ENCODE data around the gene APP.
"Not testable (repeated sequence)": the region's sequence is repeated elsewhere in the genome, so short reads cannot be mapped to it uniquely, and the experiment has no call there.

APP gene

GRCh38 chr21:25934130-25934529 is 236.4 kb downstream of the APP start:
- H3K4me3 Mint-ChIP-seq: no peak overlapping the region
- H3K9me3 Mint-ChIP-seq: no peaks in the 10 kb centered on the region
- H3K27ac Mint-ChIP-seq: no peak overlapping the region
- no peak for DNase-seq
- H3K36me3 Mint-ChIP-seq: no peaks in the 10 kb centered on the region
- CTCF ChIA-PET: no interaction called here
- no peaks in the 10 kb centered on the region for H3K27me3 Mint-ChIP-seq
- peaks cover 9% of the 10 kb centered on the region for H3K4me1 Mint-ChIP-seq

- Mint-ChIP-seq H3K27ac (no peak overlapping the region), H3K36me3 (no peaks in the 10 kb centered on the region), H3K27me3 (no peaks in the 10 kb centered on the region), H3K4me3 (no peak overlapping the region), H3K4me1 (peaks cover 9% of the 10 kb centered on the region), H3K9me3 (no peaks in the 10 kb centered on the region)
- CTCF ChIA-PET: no interaction called here
- DNase-seq: no peak
Measured at GRCh38 chr21:25931765-25932164, 238.8 kb downstream of the APP start.

GRCh38 chr21:25929856-25930520 is 240.6 kb downstream of the APP start:
- no peaks in the 10 kb centered on the region for H3K27me3 Mint-ChIP-seq
- no peak overlapping the region for H3K27ac Mint-ChIP-seq
- CTCF ChIA-PET: no interaction called here
- DNase-seq: no peak
- no peak overlapping the region for H3K4me3 Mint-ChIP-seq
- H3K4me1 Mint-ChIP-seq: peaks cover 5% of the 10 kb centered on the region
- no peaks in the 10 kb centered on the region for H3K9me3 Mint-ChIP-seq
- H3K36me3 Mint-ChIP-seq: no peaks in the 10 kb centered on the region

- DNase-seq: no peak
- Mint-ChIP-seq H3K4me1 (no peaks in the 10 kb centered on the region), H3K4me3 (no peak overlapping the region), H3K27me3 (no peaks in the 10 kb centered on the region), H3K27ac (no peak overlapping the region), H3K36me3 (no peaks in the 10 kb centered on the region), H3K9me3 (no peaks in the 10 kb centered on the region)
- CTCF ChIA-PET: no interaction called here
Measured at GRCh38 chr21:25927195-25927880, 243.2 kb downstream of the APP start.

- no peak for DNase-seq
- Mint-ChIP-seq H3K36me3 (no peaks in the 10 kb centered on the region), H3K27me3 (no peaks in the 10 kb centered on the region), H3K4me3 (no peak overlapping the region), H3K9me3 (no peaks in the 10 kb centered on the region), H3K27ac (no peak overlapping the region), H3K4me1 (no peaks in the 10 kb centered on the region)
- CTCF ChIA-PET: no interaction called here
Measured at GRCh38 chr21:25925936-25926335, 244.6 kb downstream of the APP start.

- DNase-seq: no peak
- no peak overlapping the region for H3K27ac Mint-ChIP-seq
- H3K4me3 Mint-ChIP-seq: no peak overlapping the region
- H3K9me3 Mint-ChIP-seq: no peaks in the 10 kb centered on the region
- CTCF ChIA-PET: no interaction called here
- no peaks in the 10 kb centered on the region for H3K27me3 Mint-ChIP-seq
- no peaks in the 10 kb centered on the region for H3K36me3 Mint-ChIP-seq
- H3K4me1 Mint-ChIP-seq: no peaks in the 10 kb centered on the region
Measured at GRCh38 chr21:25925064-25925800, 245.3 kb downstream of the APP start.

GRCh38 chr21:25918152-25918551 is 252.4 kb downstream of the APP start:
- CTCF ChIA-PET, DNase-seq, H3K27ac Mint-ChIP-seq, H3K27me3 Mint-ChIP-seq, H3K9me3 Mint-ChIP-seq, H3K4me1 Mint-ChIP-seq, H3K36me3 Mint-ChIP-seq, H3K4me3 Mint-ChIP-seq: not testable (repeated sequence)

GRCh38 chr21:25916226-25916625 is 254.3 kb downstream of the APP start:
- Mint-ChIP-seq H3K36me3 (peaks cover 4% of the 10 kb centered on the region), H3K4me1 (no peaks in the 10 kb centered on the region), H3K27ac (no peak overlapping the region), H3K9me3 (peaks cover 5% of the 10 kb centered on the region), H3K4me3 (no peak overlapping the region), H3K27me3 (no peaks in the 10 kb centered on the region)
- CTCF ChIA-PET: no interaction called here
- DNase-seq: no peak

GRCh38 chr21:25913479-25913878 is 257.1 kb downstream of the APP start:
- H3K36me3 Mint-ChIP-seq: peaks cover 4% of the 10 kb centered on the region
- CTCF ChIA-PET: no interaction called here
- H3K27ac Mint-ChIP-seq: no peak overlapping the region
- no peak for DNase-seq
- no peaks in the 10 kb centered on the region for H3K4me1 Mint-ChIP-seq
- H3K4me3 Mint-ChIP-seq: no peak overlapping the region
- no peaks in the 10 kb centered on the region for H3K27me3 Mint-ChIP-seq
- peaks cover 5% of the 10 kb centered on the region for H3K9me3 Mint-ChIP-seq

GRCh38 chr21:25912402-25912746 is 258.2 kb downstream of the APP start:
- Mint-ChIP-seq H3K4me1 (no peaks in the 10 kb centered on the region), H3K4me3 (no peak overlapping the region), H3K9me3 (no peaks in the 10 kb centered on the region), H3K27ac (no peak overlapping the region), H3K27me3 (no peaks in the 10 kb centered on the region), H3K36me3 (no peaks in the 10 kb centered on the region)
- DNase-seq: no peak
- CTCF ChIA-PET: interaction anchor here (1.9 kb wide), 1 partner anchor 16 kb away, joined by 5 read pairs; no protein-coding TSS in a partner anchor

GRCh38 chr21:25911730-25912401 is 258.7 kb downstream of the APP start:
- Mint-ChIP-seq H3K4me1 (no peaks in the 10 kb centered on the region), H3K9me3 (no peaks in the 10 kb centered on the region), H3K27ac (no peak overlapping the region), H3K27me3 (no peaks in the 10 kb centered on the region), H3K36me3 (no peaks in the 10 kb centered on the region), H3K4me3 (no peak overlapping the region)
- CTCF ChIA-PET: interaction anchor here (1.9 kb wide), 1 partner anchor 16 kb away, joined by 5 read pairs; no protein-coding TSS in a partner anchor
- DNase-seq: no peak

GRCh38 chr21:25910809-25911208 is 259.8 kb downstream of the APP start:
- no peak overlapping the region for H3K27ac Mint-ChIP-seq
- CTCF ChIA-PET: no interaction called here
- no peaks in the 10 kb centered on the region for H3K27me3 Mint-ChIP-seq
- H3K36me3 Mint-ChIP-seq: no peaks in the 10 kb centered on the region
- H3K4me1 Mint-ChIP-seq: no peaks in the 10 kb centered on the region
- H3K9me3 Mint-ChIP-seq: no peaks in the 10 kb centered on the region
- no peak overlapping the region for H3K4me3 Mint-ChIP-seq
- DNase-seq: no peak

GRCh38 chr21:25909341-25909740 is 261.2 kb downstream of the APP start:
- Mint-ChIP-seq H3K4me3 (no peak overlapping the region), H3K4me1 (no peaks in the 10 kb centered on the region), H3K9me3 (no peaks in the 10 kb centered on the region), H3K36me3 (no peaks in the 10 kb centered on the region), H3K27me3 (no peaks in the 10 kb centered on the region), H3K27ac (no peak overlapping the region)
- CTCF ChIA-PET: no interaction called here
- DNase-seq: no peak

- H3K27me3 Mint-ChIP-seq: no peaks in the 10 kb centered on the region
- H3K9me3 Mint-ChIP-seq: no peaks in the 10 kb centered on the region
- no peak overlapping the region for H3K27ac Mint-ChIP-seq
- no peaks in the 10 kb centered on the region for H3K4me1 Mint-ChIP-seq
- no peaks in the 10 kb centered on the region for H3K36me3 Mint-ChIP-seq
- H3K4me3 Mint-ChIP-seq: no peak overlapping the region
- CTCF ChIA-PET: interaction anchor here (0.7 kb wide), 1 partner anchor 13 kb away, joined by 3 read pairs; no protein-coding TSS in a partner anchor
- DNase-seq: no peak
Measured at GRCh38 chr21:25908495-25908894, 262.1 kb downstream of the APP start.

Measured in activated naive CD4-positive, alpha-beta T cell treated with anti-CD3 and anti-CD28 coated beads, Interleukin-2, amount 10 ng/mL, durations not matched to agents 7 days and 5 days (primary cell).